GM04503 (cell line): ENCODE results near the gene YWHAQ.

Source experiments
- DNase-seq: peaks from one replicate; pipeline ENCODE4 v3.0.0-alpha.2; 2012; ENCODE audit warnings: low read depth

Gene YWHAQ

GRCh38 chr2:9630736-9631552 is at the start of gene YWHAQ:
TSS of gene YWHAQ (minus strand) at chr2:9630997. CDS start at chr2:9630452, 545 bp downstream.
- peak; percentile 93 for DNase-seq

- DNase-seq: no peak
These were observed 49.3 kb upstream of the YWHAQ start for GRCh38 chr2:9680082-9680481.

- DNase-seq: no peak
These were observed 48.4 kb upstream of the YWHAQ start for GRCh38 chr2:9679218-9679617.

GRCh38 chr2:9678544-9678943 is 47.7 kb upstream of the YWHAQ start:
- no peak for DNase-seq

GRCh38 chr2:9675415-9676351 is 44.9 kb upstream of the YWHAQ start:
- peak; percentile 96 for DNase-seq

GRCh38 chr2:9674891-9675414 is 44.2 kb upstream of the YWHAQ start:
- DNase-seq: no peak

- DNase-seq: no peak
These were observed 43.2 kb upstream of the YWHAQ start for GRCh38 chr2:9673914-9674481.

GRCh38 chr2:9668687-9669345 is 38.0 kb upstream of the YWHAQ start:
- no peak for DNase-seq

- DNase-seq: no peak
These were observed 37.0 kb upstream of the YWHAQ start for GRCh38 chr2:9667826-9668225.

- peak; percentile 34 for DNase-seq
These were observed 35.5 kb upstream of the YWHAQ start for GRCh38 chr2:9666306-9666705.

- DNase-seq: peak; percentile 83
These were observed 35.1 kb upstream of the YWHAQ start for GRCh38 chr2:9665898-9666297.

- no peak for DNase-seq
These were observed 33.6 kb upstream of the YWHAQ start for GRCh38 chr2:9664365-9664764.

GRCh38 chr2:9663008-9663879 is 32.4 kb upstream of the YWHAQ start:
- DNase-seq: no peak

GRCh38 chr2:9661261-9661660 is 30.5 kb upstream of the YWHAQ start:
- DNase-seq: no peak

- no peak for DNase-seq
These were observed 30.0 kb upstream of the YWHAQ start for GRCh38 chr2:9660781-9661180.

GRCh38 chr2:9660154-9660553 is 29.4 kb upstream of the YWHAQ start:
- no peak for DNase-seq

- no peak for DNase-seq
These were observed 28.2 kb upstream of the YWHAQ start for GRCh38 chr2:9658972-9659371.

GRCh38 chr2:9657731-9658130 is 26.9 kb upstream of the YWHAQ start:
- DNase-seq: no peak

GRCh38 chr2:9657083-9657482 is 26.3 kb upstream of the YWHAQ start:
- no peak for DNase-seq

- peak; percentile 90 for DNase-seq
These were observed 25.5 kb upstream of the YWHAQ start for GRCh38 chr2:9656270-9656766.
